Heart left ventricle (tissue), 16 donors: ENCODE results near the gene NOS1AP. TPM values are rescaled to one million over a fixed set of nuclear protein-coding genes. Genes with fewer than 3 reads are reported as not detected.
"Not testable (repeated sequence)": the region's sequence is repeated elsewhere in the genome, so short reads cannot be mapped to it uniquely, and the experiment has no call there.

Experiments used
- ATAC-seq, 4 donors: fragments of 200-7000 bp; cut with Tn5 transposase; one replicate each; pipeline ENCODE4 v1.9.1; 2020 to 2022; ENCODE audit warnings: moderate library complexity in 4 of 4, mild to moderate bottlenecking in 3 of 4, moderate number of reproducible peaks in 1 of 4
- DNase-seq, 5 donors: peaks; one replicate each; pipeline ENCODE4 v3.0.0-alpha.2; 2020
- H3K27ac ChIP-seq, 12 donors: fragments of 200-600 bp; sonication (generic) in 4 of 12; one replicate each; pipeline versions ENCODE4 v1.5.0 to v1.8.0; 2016 to 2022; ENCODE audit warnings: mild to moderate bottlenecking in 2 of 12
- H3K27me3 ChIP-seq, 9 donors: fragments of 200-600 bp; sonication (generic) in 2 of 9; one replicate each; pipeline versions ENCODE4 v1.5.1 to v1.8.0; 2016 to 2022; ENCODE audit warnings: mild to moderate bottlenecking in 3 of 9
- H3K36me3 ChIP-seq, 9 donors: fragments of 200-600 bp; sonication (generic) in 2 of 9; one replicate each; pipeline versions ENCODE4 v1.5.0 to v1.8.0; 2018 to 2022; ENCODE audit warnings: mild to moderate bottlenecking in 2 of 9
- H3K4me1 ChIP-seq, 12 donors: fragments of 200-600 bp; sonication (generic) in 4 of 12; one replicate each; pipeline versions ENCODE4 v1.5.0 to v1.8.0; 2016 to 2022; ENCODE audit warnings: mild to moderate bottlenecking in 3 of 12
- H3K4me3 ChIP-seq, 12 donors: fragments of 200-600 bp; sonication (generic) in 4 of 12; one replicate each; pipeline versions ENCODE4 v1.5.0 to v1.8.0; 2017 to 2022; ENCODE audit warnings: mild to moderate bottlenecking in 9 of 12, moderate library complexity in 4 of 12
- H3K9me3 ChIP-seq, 12 donors: fragments of 200-600 bp; sonication (generic) in 4 of 12; one replicate each; pipeline versions ENCODE4 v1.5.0 to v1.8.0; 2016 to 2022; ENCODE audit warnings: mild to moderate bottlenecking in 1 of 12
- POLR2A ChIP-seq, 2 donors: fragments of 450-650 bp; IDR thresholded peaks; one replicate each; pipeline ENCODE4 v1.6.1; 2017; ENCODE audit warnings: antibody characterized with exemption in 2 of 2, mild to moderate bottlenecking in 2 of 2, moderate library complexity in 2 of 2
- WGBS, 4 donors: extraction: QIAGEN DNeasy Blood & Tissue Kit in 2 of 4; methylation state at CpG; one replicate each; pipeline versions ENCODE4 v1.1.5 to v1.1.7; 2013 to 2018; 5-methylcytosine and 5-hydroxymethylcytosine counted together
- intact Hi-C, 10 donors: fragments of 100-400 bp; cut with DNase I; formaldehyde crosslinking; loops; one replicate each; pipeline versions ENCODE4 v1.11.1 to v1.14.2; 2022
- polyA plus RNA-seq, 2 donors: library from polyadenylated mRNA; stranded (reverse); fragments of 200-250 nt; gene quantifications; one replicate each; pipeline ENCODE4 v1.2.3, GENCODE V29; 2013
- total RNA-seq, 9 donors: library from RNA; depleted of rRNA in 2 of 9; stranded (reverse); fragments of >200 nt in 2 of 9; fragmentation: NEBNext Ultra II Directional in 3 of 9; extraction: Animal tissue kit (Norgen Biotek cat#: 25700) in 3 of 9; gene quantifications; one replicate each; pipeline versions ENCODE4 v1.1.0 to v1.2.4, GENCODE V29; 2016 to 2023
- TF ChIP-seq, protein P1 (sequence below), 12 donors: fragments of 200-600 bp; sonication (generic) in 4 of 12; IDR thresholded peaks; one replicate each; pipeline versions ENCODE4 v1.5.0 to v1.8.0; 2018 to 2022; ENCODE audit warnings: antibody characterized with exemption in 12 of 12, mild to moderate bottlenecking in 5 of 12
- donor health status: ischemic (EF 13 %, LVEDD 7.1; RV severe dilation, severe dysfunction).
- donor health status: healthy with polysubstance abuse.
- donor health status: DM: no; HTN: yes; CAD: no.
- donor health status: DM: no; HTN: no; CAD: no.
- donor health status: ischemic (EF 25% LVEDD 6.9; RV normal size, moderate dysfunction).
- donor health status: ischemic (EF 25% LVEDD 5.7; RV mildly dilated, moderate dysfunction).
- donor health status: healthy.
- donor health status: DM: yes; HTN: yes; CAD: no.
- donor health status: ischemic (EF 35%, LVEDD 5.7; RV mildly dilated, moderate dysfunction).
- donor health status: nonischemic (EF 11% LVEDD 7.7; RV severe dilation, severe dysfunction).
- donor health status: DM: yes; HTN: yes; CAD: no.
- donor health status: PGD.
- donor health status: ischemic (EF 29% LVEDD 5.4; RV normal size, mild dysfunction).
- donor health status: nonischemic (EF 23%, LVEDD 6.1; RV moderate dilation, normal function).

Gene NOS1AP
- total and polyA plus RNA-seq, 11 donors: 1.1 to 6.4 (median 4.3) TPM

DNA sequence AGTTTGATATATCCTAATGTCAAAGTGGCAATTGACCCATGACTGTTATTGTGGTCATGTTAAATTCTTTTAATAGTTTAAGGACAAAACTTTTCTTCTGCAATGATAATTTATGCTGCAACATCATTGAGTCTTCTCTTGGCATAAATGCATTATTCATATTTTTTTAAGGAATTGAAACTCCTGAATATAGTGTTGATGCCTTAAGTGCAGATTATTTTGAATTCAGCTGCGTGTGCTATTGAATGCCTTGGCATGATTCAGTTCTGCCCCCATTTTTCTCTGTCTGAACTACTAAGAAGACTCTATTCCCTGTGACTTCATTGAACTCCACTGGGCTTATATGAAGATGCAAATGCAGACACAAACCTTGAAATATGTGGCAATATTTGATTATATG lies 22.6 kb upstream of the NOS1AP start:
- Histone ChIP-seq H3K9me3 (peaks cover 0 to 11% (median 0%) of the 10 kb centered on the region in 12 donors), H3K27me3 (peaks cover 0 to 5% (median 0%) of the 10 kb centered on the region in 9 donors), H3K36me3 (no peaks in the 10 kb centered on the region), H3K4me1 (no peaks in the 10 kb centered on the region), H3K4me3 (no peak overlapping the region), H3K27ac (no peak overlapping the region)
- no peak for DNase-seq
- TF ChIP-seq, protein P1, sequence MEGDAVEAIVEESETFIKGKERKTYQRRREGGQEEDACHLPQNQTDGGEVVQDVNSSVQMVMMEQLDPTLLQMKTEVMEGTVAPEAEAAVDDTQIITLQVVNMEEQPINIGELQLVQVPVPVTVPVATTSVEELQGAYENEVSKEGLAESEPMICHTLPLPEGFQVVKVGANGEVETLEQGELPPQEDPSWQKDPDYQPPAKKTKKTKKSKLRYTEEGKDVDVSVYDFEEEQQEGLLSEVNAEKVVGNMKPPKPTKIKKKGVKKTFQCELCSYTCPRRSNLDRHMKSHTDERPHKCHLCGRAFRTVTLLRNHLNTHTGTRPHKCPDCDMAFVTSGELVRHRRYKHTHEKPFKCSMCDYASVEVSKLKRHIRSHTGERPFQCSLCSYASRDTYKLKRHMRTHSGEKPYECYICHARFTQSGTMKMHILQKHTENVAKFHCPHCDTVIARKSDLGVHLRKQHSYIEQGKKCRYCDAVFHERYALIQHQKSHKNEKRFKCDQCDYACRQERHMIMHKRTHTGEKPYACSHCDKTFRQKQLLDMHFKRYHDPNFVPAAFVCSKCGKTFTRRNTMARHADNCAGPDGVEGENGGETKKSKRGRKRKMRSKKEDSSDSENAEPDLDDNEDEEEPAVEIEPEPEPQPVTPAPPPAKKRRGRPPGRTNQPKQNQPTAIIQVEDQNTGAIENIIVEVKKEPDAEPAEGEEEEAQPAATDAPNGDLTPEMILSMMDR (IDR thresholded peaks at IDR 0.05): no peak
- no peak for TF ChIP-seq POLR2A (IDR thresholded peaks at IDR 0.05)
- intact Hi-C loops: no loop called here
- 41 to 60% (median 55%) methylated on average over 1 of the region's 1 CpG for WGBS, 4 donors
- ATAC-seq: no peak

- intact Hi-C loops: loop anchor here in 4 of 10 donors (2.0 to 10.0 kb wide), 5 partner anchors 223 to 571 kb away; partner anchors contain the start of gene UHMK1 (in 2 of the 4)
- DNase-seq: not testable (repeated sequence)
These were observed 15.5 kb upstream of the NOS1AP start for GRCh38 chr1:162053949-162054348.

GRCh38 chr1:162055062-162055461 lies 14.4 kb upstream of the NOS1AP start:
- H3K9me3 ChIP-seq: no peaks in the 10 kb centered on the region
- no peak for ATAC-seq
- no peaks in the 10 kb centered on the region for H3K36me3 ChIP-seq
- H3K4me1 ChIP-seq: peaks cover 0 to 6% (median 0%) of the 10 kb centered on the region in 12 donors
- no peak for DNase-seq
- 38 to 56% (median 47%) methylated on average over 3 of the region's 3 CpGs for WGBS, 4 donors
- H3K4me3 ChIP-seq: no peak overlapping the region
- H3K27ac ChIP-seq: no peak overlapping the region
- TF ChIP-seq, protein P1 (IDR thresholded peaks at IDR 0.05): no peak
- TF ChIP-seq POLR2A (IDR thresholded peaks at IDR 0.05): no peak
- intact Hi-C loops: loop anchor here in 7 of 10 donors (2.0 to 10.0 kb wide), 8 partner anchors 177 to 570 kb away; partner anchors contain the start of gene UHMK1 (in 2 of the 7)
- H3K27me3 ChIP-seq: peaks cover 0 to 5% (median 0%) of the 10 kb centered on the region in 9 donors

More at GRCh38 chr1:162053949-162054348, 15.5 kb upstream of the NOS1AP start:
- 94 to 99% (median 95%) methylated on average over 3 of the region's 3 CpGs for WGBS, 4 donors
- H3K36me3 ChIP-seq, H3K27me3 ChIP-seq, ATAC-seq, H3K27ac ChIP-seq, H3K9me3 ChIP-seq, H3K4me3 ChIP-seq, H3K4me1 ChIP-seq: not testable (repeated sequence)

DNA sequence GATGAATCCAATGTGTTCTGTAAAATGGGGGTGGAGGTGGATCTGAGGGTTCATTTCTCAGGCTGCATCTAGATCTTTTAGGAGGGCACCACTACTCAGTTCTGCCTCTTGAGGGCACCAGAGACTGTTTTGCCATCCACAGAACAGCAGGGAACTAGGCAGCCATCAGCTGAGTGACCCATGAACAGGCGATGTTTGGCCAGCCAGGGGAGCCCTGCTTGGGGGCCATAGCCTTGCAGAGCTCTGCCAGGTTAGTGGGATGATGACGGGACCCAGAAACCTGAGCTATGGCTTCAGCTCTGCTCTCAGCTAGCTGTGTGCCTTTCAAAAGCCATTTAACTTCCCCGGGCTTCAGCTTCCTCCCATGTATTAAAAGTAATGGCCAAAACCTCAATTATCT lies 13.4 kb upstream of the NOS1AP start:
- ATAC-seq (peak; percentile 77 to 94 (median 92)), DNase-seq (peak; percentile 56 to 66 (median 61))
- WGBS, 4 donors: 27 to 37% (median 32%) methylated on average over 3 of the region's 3 CpGs
- no peaks in the 10 kb centered on the region for H3K36me3 ChIP-seq
- no peak for TF ChIP-seq POLR2A (IDR thresholded peaks at IDR 0.05)
- TF ChIP-seq, protein P1 (IDR thresholded peaks at IDR 0.05): peak; percentile 76 to 92 (median 84)
- intact Hi-C loops: loop anchor here in 9 of 10 donors (1.0 to 10.0 kb wide), 12 partner anchors 176 to 569 kb away; partner anchors contain the start of gene UHMK1 (in 2 of the 9)
- no peaks in the 10 kb centered on the region for H3K9me3 ChIP-seq
- H3K27me3 ChIP-seq: no peaks in the 10 kb centered on the region
- no peak overlapping the region for H3K27ac ChIP-seq
- no peak overlapping the region for H3K4me3 ChIP-seq
- H3K4me1 ChIP-seq: peaks cover 0 to 6% (median 0%) of the 10 kb centered on the region in 12 donors
